Mesenchymal stem cell (in vitro differentiated cells and primary cell): ENCODE data around the gene PI4K2A.

Experiments
- DNase-seq: peaks from one replicate; pipeline ENCODE4 v3.0.0-alpha.2; 2013
- H2AFZ ChIP-seq: one replicate; pipeline ENCODE4 v1.6.1; 2013; ENCODE audit warnings: low read depth, mild to moderate bottlenecking, control low read depth, inconsistent platforms, low read length, moderate library complexity
- H2AK5ac ChIP-seq: 2 replicates; pipeline ENCODE4 v1.6.1; 2013; ENCODE audit warnings: low read length, moderate library complexity, mild to moderate bottlenecking, inconsistent platforms; ENCODE audit not compliant: severe bottlenecking
- H2BK120ac ChIP-seq: one replicate; pipeline ENCODE4 v1.6.1; 2013; ENCODE audit warnings: low read depth, mild to moderate bottlenecking, inconsistent platforms, low read length, moderate library complexity
- H2BK12ac ChIP-seq, 2 experiments: one replicate each; pipeline ENCODE4 v1.6.1; 2013; ENCODE audit warnings: inconsistent platforms in 2 of 2, low read length in 2 of 2, mild to moderate bottlenecking in 2 of 2, moderate library complexity in 2 of 2, control low read depth in 1 of 2
- H2BK15ac ChIP-seq: one replicate; pipeline ENCODE4 v1.6.1; 2013; ENCODE audit warnings: mild to moderate bottlenecking, low read depth, inconsistent platforms; ENCODE audit not compliant: poor library complexity, severe bottlenecking
- H2BK5ac ChIP-seq: 2 replicates; pipeline ENCODE4 v1.6.1; 2013; ENCODE audit warnings: low read depth, mild to moderate bottlenecking, low read length, control low read depth, inconsistent platforms; ENCODE audit not compliant: poor library complexity, severe bottlenecking
- H3K14ac ChIP-seq, 2 experiments: one replicate each; pipeline ENCODE4 v1.6.1; 2013; ENCODE audit warnings: inconsistent platforms in 2 of 2, low read length in 2 of 2, control low read depth in 1 of 2, mild to moderate bottlenecking in 1 of 2, moderate library complexity in 1 of 2
- H3K18ac ChIP-seq, 2 experiments: one replicate each; pipeline ENCODE4 v1.6.1; 2013; ENCODE audit warnings: inconsistent platforms in 2 of 2, low read length in 2 of 2, control low read depth in 1 of 2, low read depth in 1 of 2, mild to moderate bottlenecking in 1 of 2
- H3K23ac ChIP-seq, 2 experiments: one replicate each; pipeline ENCODE4 v1.6.1; 2013; ENCODE audit warnings: inconsistent platforms in 2 of 2, low read length in 2 of 2, mild to moderate bottlenecking in 2 of 2, moderate library complexity in 2 of 2, control low read depth in 1 of 2
- H3K27ac ChIP-seq: 2 replicates; pipeline ENCODE4 v1.5.1; 2013; ENCODE audit warnings: mild to moderate bottlenecking, moderate library complexity, low read length, control low read depth, inconsistent platforms; ENCODE audit not compliant: poor library complexity, severe bottlenecking
- H3K27me3 ChIP-seq, 2 experiments: 2 replicates each; pipeline versions ENCODE4 v1.6.1 to v1.7.0; 2013; ENCODE audit warnings: low read length in 2 of 2, mild to moderate bottlenecking in 2 of 2, moderate library complexity in 2 of 2, control low read depth in 1 of 2, inconsistent platforms in 1 of 2; ENCODE audit not compliant: control insufficient read depth in 1 of 2, insufficient read depth in 1 of 2
- H3K36me3 ChIP-seq, 2 experiments: 2 replicates each; pipeline versions ENCODE4 v1.6.1 to v1.7.0; 2013; ENCODE audit warnings: low read length in 2 of 2, control low read depth in 1 of 2, inconsistent platforms in 1 of 2, low read depth in 1 of 2, mild to moderate bottlenecking in 1 of 2; ENCODE audit not compliant: insufficient read depth in 2 of 2, control insufficient read depth in 1 of 2
- H3K4ac ChIP-seq, 2 experiments: one replicate each; pipeline ENCODE4 v1.6.1; 2013; ENCODE audit warnings: inconsistent platforms in 2 of 2, low read length in 2 of 2, mild to moderate bottlenecking in 2 of 2, moderate library complexity in 2 of 2, control low read depth in 1 of 2, low read depth in 1 of 2
- H3K4me1 ChIP-seq: 2 replicates; pipeline ENCODE4 v1.6.1; 2013; ENCODE audit warnings: low read depth, low read length, control low read depth; ENCODE audit not compliant: control insufficient read depth, insufficient read depth
- H3K4me2 ChIP-seq: 2 replicates; pipeline ENCODE4 v1.6.1; 2013; ENCODE audit warnings: low read length, mild to moderate bottlenecking, inconsistent platforms; ENCODE audit not compliant: poor library complexity, severe bottlenecking
- H3K4me3 ChIP-seq, 2 experiments: 2 replicates each; pipeline versions ENCODE4 v1.5.1 to v1.7.0; 2013; ENCODE audit warnings: low read length in 2 of 2, mild to moderate bottlenecking in 2 of 2, control low read depth in 1 of 2, low read depth in 1 of 2; ENCODE audit not compliant: insufficient read depth in 1 of 2
- H3K79me1 ChIP-seq: replicated peaks from 2 replicates; pipeline ENCODE4 v1.6.1; 2013; ENCODE audit warnings: mild to moderate bottlenecking, control low read depth, low read length, inconsistent platforms; ENCODE audit not compliant: poor library complexity, severe bottlenecking
- H3K9ac ChIP-seq: 2 replicates; pipeline ENCODE4 v1.7.0; 2013; ENCODE audit warnings: mild to moderate bottlenecking, low read length, moderate library complexity
- H3K9me3 ChIP-seq: 2 replicates; pipeline ENCODE4 v1.7.0; 2013; ENCODE audit warnings: mild to moderate bottlenecking, low read length; ENCODE audit not compliant: control insufficient read depth
- H4K8ac ChIP-seq: one replicate; pipeline ENCODE4 v1.6.1; 2013; ENCODE audit warnings: inconsistent platforms, mild to moderate bottlenecking, low read length, moderate library complexity
- H4K91ac ChIP-seq: one replicate; pipeline ENCODE4 v1.6.1; 2013; ENCODE audit warnings: mild to moderate bottlenecking, low read length, inconsistent platforms
- WGBS: methylation state at CpG from one replicate; pipeline ENCODE4 v1.1.7; 2013; ENCODE audit warnings: mixed read lengths; 5-methylcytosine and 5-hydroxymethylcytosine counted together

Gene PI4K2A

DNA sequence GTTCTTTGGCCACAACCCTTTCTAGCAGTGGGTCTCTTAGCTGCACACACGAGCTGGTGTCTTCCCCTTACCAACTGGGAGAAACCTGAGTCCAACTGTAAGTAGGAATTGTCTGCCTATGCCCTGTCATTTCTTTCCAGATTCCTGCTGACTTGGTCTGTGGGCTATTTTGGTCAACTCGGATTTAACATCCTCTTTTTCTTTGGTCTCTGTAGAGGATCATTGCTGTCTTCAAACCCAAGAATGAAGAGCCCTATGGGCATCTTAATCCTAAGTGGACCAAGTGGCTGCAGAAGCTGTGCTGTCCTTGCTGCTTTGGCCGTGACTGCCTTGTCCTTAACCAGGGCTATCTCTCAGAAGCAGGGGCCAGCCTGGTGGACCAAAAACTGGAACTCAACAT is 10.3 kb downstream of the PI4K2A start:
- Histone ChIP-seq H2BK5ac (no peak overlapping the region), H3K23ac (no peak overlapping the region), H2BK120ac (no peak overlapping the region), H3K27me3 (no peaks in the 10 kb centered on the region), H3K27ac (no peak overlapping the region), H3K4me2 (no peak overlapping the region), H3K9ac (peak overlapping the region; percentile 20), H2AK5ac (no peak overlapping the region), H3K79me1 (peaks cover 5% of the 10 kb centered on the region), H3K4ac (no peak overlapping the region), H2BK15ac (no peak overlapping the region), H3K14ac (no peak overlapping the region), H3K4me3 (no peak overlapping the region), H3K4me1 (peaks cover 5% of the 10 kb centered on the region), H4K91ac (no peak overlapping the region), H3K18ac (no peak overlapping the region), H2AFZ (no peak overlapping the region), H4K8ac (no peak overlapping the region), H3K36me3 (peaks cover 19 to 68% of the 10 kb centered on the region in 2 experiments), H2BK12ac (no peak overlapping the region), H3K9me3 (no peaks in the 10 kb centered on the region)
- WGBS: 97% methylated on average over 3 of the region's 3 CpGs
- DNase-seq: no peak

DNA sequence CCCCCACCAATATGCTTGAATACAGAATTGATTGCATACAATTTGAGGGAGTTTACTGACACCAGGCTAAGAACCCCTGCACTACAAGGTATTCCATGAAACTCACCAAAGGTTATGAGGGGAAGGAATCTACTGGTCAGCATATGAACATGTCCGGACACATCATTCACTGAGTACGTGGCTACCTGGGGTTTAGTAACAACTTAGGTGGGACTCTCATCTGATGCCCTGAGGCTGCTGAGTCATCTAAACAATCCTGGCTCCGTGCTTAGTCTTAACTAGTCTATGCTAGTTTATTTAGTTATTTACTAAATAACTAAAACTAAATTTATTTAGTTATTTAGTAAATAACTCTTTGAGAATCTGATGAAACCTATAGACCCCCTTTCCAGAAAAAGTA is 11.3 kb downstream of the PI4K2A start:
- no peak overlapping the region for H2AK5ac ChIP-seq
- no peak overlapping the region for H3K4ac ChIP-seq
- no peak overlapping the region for H3K9ac ChIP-seq
- no peak overlapping the region for H4K8ac ChIP-seq
- H3K79me1 ChIP-seq: peaks cover 9% of the 10 kb centered on the region
- H2BK5ac ChIP-seq: no peak overlapping the region
- no peak overlapping the region for H3K18ac ChIP-seq
- H3K23ac ChIP-seq: no peak overlapping the region
- H3K9me3 ChIP-seq: no peaks in the 10 kb centered on the region
- H3K4me2 ChIP-seq: no peak overlapping the region
- H2AFZ ChIP-seq: no peak overlapping the region
- peaks cover 22 to 68% of the 10 kb centered on the region in 2 experiments for H3K36me3 ChIP-seq
- peak; percentile 56 for DNase-seq
- H3K14ac ChIP-seq: no peak overlapping the region
- H2BK120ac ChIP-seq: no peak overlapping the region
- no peak overlapping the region for H2BK12ac ChIP-seq
- no peak overlapping the region for H4K91ac ChIP-seq
- peaks cover 6% of the 10 kb centered on the region for H3K4me1 ChIP-seq
- no peak overlapping the region for H3K4me3 ChIP-seq
- H3K27me3 ChIP-seq: no peaks in the 10 kb centered on the region
- 85% methylated on average over 2 of the region's 3 CpGs for WGBS
- no peak overlapping the region for H2BK15ac ChIP-seq
- H3K27ac ChIP-seq: no peak overlapping the region

DNA sequence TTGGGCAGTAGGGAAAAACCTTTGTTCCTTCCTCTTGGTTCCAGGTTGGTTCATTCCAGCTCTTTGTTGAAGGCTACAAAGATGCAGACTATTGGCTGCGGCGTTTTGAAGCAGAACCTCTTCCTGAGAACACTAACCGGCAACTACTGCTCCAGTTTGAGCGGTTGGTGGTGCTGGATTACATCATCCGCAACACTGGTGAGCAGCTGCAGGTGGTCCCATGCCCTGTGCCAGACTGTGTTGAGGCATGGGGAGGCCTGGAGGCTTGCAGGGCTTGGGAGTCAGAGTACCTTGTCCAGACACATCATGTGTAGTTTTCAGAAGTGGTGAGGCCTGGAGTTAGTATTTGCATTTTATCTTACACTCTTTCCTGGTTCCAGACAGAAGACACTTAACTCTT is 16.3 kb downstream of the PI4K2A start:
- no peak overlapping the region for H2AFZ ChIP-seq
- H3K27me3 ChIP-seq: no peaks in the 10 kb centered on the region
- no peak overlapping the region for H3K4me2 ChIP-seq
- peak overlapping the region; percentile 50 for H4K91ac ChIP-seq
- H3K4me3 ChIP-seq: no peak overlapping the region
- H2BK120ac ChIP-seq: no peak overlapping the region
- no peaks in the 10 kb centered on the region for H3K9me3 ChIP-seq
- peaks cover 2% of the 10 kb centered on the region for H3K4me1 ChIP-seq
- no peak overlapping the region for H2BK5ac ChIP-seq
- no peak overlapping the region for H3K9ac ChIP-seq
- WGBS: 96% methylated on average over 5 of the region's 5 CpGs
- H3K79me1 ChIP-seq: peaks cover 9% of the 10 kb centered on the region
- H4K8ac ChIP-seq: no peak overlapping the region
- H2BK12ac ChIP-seq: no peak overlapping the region
- no peak overlapping the region for H2BK15ac ChIP-seq
- no peak overlapping the region for H3K14ac ChIP-seq
- H3K18ac ChIP-seq: no peak overlapping the region
- peaks cover 24 to 79% of the 10 kb centered on the region in 2 experiments for H3K36me3 ChIP-seq
- no peak overlapping the region for H2AK5ac ChIP-seq
- no peak overlapping the region for H3K27ac ChIP-seq
- DNase-seq: no peak
- H3K23ac ChIP-seq: no peak overlapping the region
- no peak overlapping the region for H3K4ac ChIP-seq

DNA sequence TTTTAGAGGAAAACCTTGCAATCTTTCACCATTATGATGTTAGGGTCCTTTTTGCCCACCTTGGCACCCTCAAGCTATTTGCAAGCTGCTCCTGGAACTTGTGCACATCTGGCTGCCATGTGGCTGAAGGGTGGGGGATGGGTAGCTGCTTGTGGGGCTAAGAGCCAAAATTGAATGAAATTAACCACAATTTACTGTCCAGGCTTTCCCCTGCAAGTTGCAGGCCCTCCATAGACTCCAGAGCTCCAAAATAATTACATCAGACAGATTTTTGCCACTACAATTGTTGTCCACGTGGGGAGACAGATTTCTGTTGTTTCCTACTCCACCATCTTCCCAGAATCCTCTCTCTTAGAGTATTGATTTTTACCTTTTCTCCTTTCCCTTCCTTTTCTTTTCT is 19.1 kb downstream of the PI4K2A start:
- no peak overlapping the region for H3K4me3 ChIP-seq
- H4K8ac ChIP-seq: no peak overlapping the region
- no peak overlapping the region for H2AFZ ChIP-seq
- H3K14ac ChIP-seq: no peak overlapping the region
- H3K36me3 ChIP-seq: peaks cover 26 to 78% of the 10 kb centered on the region in 2 experiments
- peaks cover 11% of the 10 kb centered on the region for H3K79me1 ChIP-seq
- no peak overlapping the region for H2BK12ac ChIP-seq
- no peak overlapping the region for H3K23ac ChIP-seq
- no peaks in the 10 kb centered on the region for H3K9me3 ChIP-seq
- no peak overlapping the region for H2BK15ac ChIP-seq
- no peak overlapping the region for H4K91ac ChIP-seq
- H2BK120ac ChIP-seq: no peak overlapping the region
- no peak overlapping the region for H2AK5ac ChIP-seq
- peaks cover 2% of the 10 kb centered on the region for H3K4me1 ChIP-seq
- H3K18ac ChIP-seq: no peak overlapping the region
- no peak overlapping the region for H3K27ac ChIP-seq
- H3K4ac ChIP-seq: no peak overlapping the region
- H2BK5ac ChIP-seq: no peak overlapping the region
- no peaks in the 10 kb centered on the region for H3K27me3 ChIP-seq
- no peak overlapping the region for H3K9ac ChIP-seq
- WGBS: 47% methylated on average over 1 of the region's 1 CpG
- peak; percentile 13 for DNase-seq
- no peak overlapping the region for H3K4me2 ChIP-seq
